Activated CD8-positive, alpha-beta memory T cell treated with anti-CD3 and anti-CD28 coated beads for 48 hours (primary cell): ENCODE data around the gene FASN.

Experiments
- DNase-seq, 3 experiments: peaks; one replicate each; pipeline ENCODE4 v3.0.0-alpha.2; 2020; ENCODE audit warnings: low read depth in 2 of 3, low spot score in 2 of 3

Gene FASN

GRCh38 chr17:82078433-82078832 is 19.6 kb downstream of the FASN start:
- DNase-seq: no peak

- no peak for DNase-seq
These were observed 20.2 kb downstream of the FASN start for GRCh38 chr17:82077617-82078358.

- DNase-seq: no peak
These were observed 21.0 kb downstream of the FASN start for GRCh38 chr17:82076785-82077591.

- DNase-seq: no peak
These were observed 21.8 kb downstream of the FASN start for GRCh38 chr17:82076018-82076784.

GRCh38 chr17:82073446-82073845 is 24.6 kb downstream of the FASN start:
- DNase-seq: no peak

GRCh38 chr17:82072827-82073226 is 25.2 kb downstream of the FASN start:
- DNase-seq: no peak

GRCh38 chr17:82070611-82071010 is 27.4 kb downstream of the FASN start:
- DNase-seq: no peak

GRCh38 chr17:82065638-82066303 is 32.3 kb downstream of the FASN start, which contains the start of gene DUS1L:
TSS of gene DUS1L (minus strand) at chr17:82065804. CDS start at chr17:82065059, 745 bp downstream.
- peak in 2 of 3 experiments; percentile 54 to 66 for DNase-seq

- DNase-seq: no peak
These were observed 32.8 kb downstream of the FASN start for GRCh38 chr17:82065193-82065637.

GRCh38 chr17:82064433-82065192 is 33.4 kb downstream of the FASN start:
- DNase-seq: no peak

- no peak for DNase-seq
These were observed 34.3 kb downstream of the FASN start for GRCh38 chr17:82063424-82064415.

- no peak for DNase-seq
These were observed 35.1 kb downstream of the FASN start for GRCh38 chr17:82062984-82063368.

GRCh38 chr17:82062076-82062983 is 35.7 kb downstream of the FASN start:
- no peak for DNase-seq

GRCh38 chr17:82061047-82061925 is 36.8 kb downstream of the FASN start:
- no peak for DNase-seq

- no peak for DNase-seq
These were observed 37.4 kb downstream of the FASN start for GRCh38 chr17:82060614-82061013.

GRCh38 chr17:82060001-82060380 is 38.0 kb downstream of the FASN start:
- DNase-seq: no peak
